Measurements from ENCODE around the gene GPR12. TPM values are rescaled to one million over a fixed set of nuclear protein-coding genes. Genes with fewer than 3 reads are reported as not detected.

The GPR12 gene
- total RNA-seq, 2 donors from 2014 or later = 1.2 TPM; not detected in 1

DNA sequence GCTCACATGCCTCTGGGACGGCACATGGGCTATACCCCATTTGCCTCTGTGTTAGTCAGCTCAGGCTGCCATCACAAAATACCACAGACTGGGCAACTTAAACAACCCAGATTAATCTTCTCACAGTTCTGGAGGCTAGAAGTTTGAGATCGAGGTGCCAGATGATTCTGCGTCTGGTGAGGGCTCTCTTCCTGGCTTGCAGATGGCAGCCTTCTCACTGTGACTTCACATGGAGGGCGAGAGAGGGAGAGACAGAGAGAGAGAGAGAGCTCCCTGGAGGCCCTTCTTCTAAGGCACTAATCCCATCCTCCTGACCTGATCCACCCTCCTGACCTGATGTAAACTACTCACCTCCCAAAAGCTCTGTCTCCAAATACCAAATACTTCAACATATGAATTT, 55.0 kb downstream of the GPR12 start:
- Histone ChIP-seq H3K9me3 (peaks cover 4% of the 10 kb centered on the region), H3K4me1 (ENCODE audit: control insufficient read depth in 1 of 2, low read depth in 2 of 2) (no peaks in the 10 kb centered on the region), H3K27ac (no peak overlapping the region), H3K4me3 (no peak overlapping the region), H3K27me3 (replicated peaks; ENCODE audit: insufficient read depth) (no peaks in the 10 kb centered on the region), H3K36me3 (no peaks in the 10 kb centered on the region)
- no peak for ATAC-seq (ENCODE audit: insufficient number of reproducible peaks, low FRiP score, low read depth)
- DNase-seq (ENCODE audit: low spot score) = no peak
- TF ChIP-seq, protein P1, sequence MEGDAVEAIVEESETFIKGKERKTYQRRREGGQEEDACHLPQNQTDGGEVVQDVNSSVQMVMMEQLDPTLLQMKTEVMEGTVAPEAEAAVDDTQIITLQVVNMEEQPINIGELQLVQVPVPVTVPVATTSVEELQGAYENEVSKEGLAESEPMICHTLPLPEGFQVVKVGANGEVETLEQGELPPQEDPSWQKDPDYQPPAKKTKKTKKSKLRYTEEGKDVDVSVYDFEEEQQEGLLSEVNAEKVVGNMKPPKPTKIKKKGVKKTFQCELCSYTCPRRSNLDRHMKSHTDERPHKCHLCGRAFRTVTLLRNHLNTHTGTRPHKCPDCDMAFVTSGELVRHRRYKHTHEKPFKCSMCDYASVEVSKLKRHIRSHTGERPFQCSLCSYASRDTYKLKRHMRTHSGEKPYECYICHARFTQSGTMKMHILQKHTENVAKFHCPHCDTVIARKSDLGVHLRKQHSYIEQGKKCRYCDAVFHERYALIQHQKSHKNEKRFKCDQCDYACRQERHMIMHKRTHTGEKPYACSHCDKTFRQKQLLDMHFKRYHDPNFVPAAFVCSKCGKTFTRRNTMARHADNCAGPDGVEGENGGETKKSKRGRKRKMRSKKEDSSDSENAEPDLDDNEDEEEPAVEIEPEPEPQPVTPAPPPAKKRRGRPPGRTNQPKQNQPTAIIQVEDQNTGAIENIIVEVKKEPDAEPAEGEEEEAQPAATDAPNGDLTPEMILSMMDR (IDR thresholded peaks at IDR 0.05) = no peak

Other genes starting within 250 kb of the GPR12 start
- gene WASF3, start 203.1 kb downstream of the GPR12 start, total RNA-seq = 10 to 100 TPM; 16.4 to 20.0 TPM